Lower lobe of right lung (tissue), 2 donors: ENCODE measurements around the gene A2ML1. TPM values are rescaled to one million over a fixed set of nuclear protein-coding genes. Genes with fewer than 3 reads are reported as not detected.
A peak's percentile ranks its signal among the peaks of the same experiment; 100 is the strongest.
"Not testable (repeated sequence)": the region's sequence is repeated elsewhere in the genome, so short reads cannot be mapped to it uniquely, and the experiment has no call there.

Source experiments
- ATAC-seq, 2 donors: fragments of 200-7000 bp; cut with Tn5 transposase; one replicate each; pipeline ENCODE4 v1.9.1; 2020 to 2022; ENCODE audit warnings: mild to moderate bottlenecking in 2 of 2, moderate library complexity in 2 of 2
- DNase-seq: peaks from one replicate; pipeline ENCODE4 v3.0.0-alpha.2; 2020
- H3K27ac ChIP-seq: fragments of 200-600 bp; one replicate; pipeline ENCODE4 v1.8.0; 2022
- H3K27me3 ChIP-seq: fragments of 200-600 bp; one replicate; pipeline ENCODE4 v1.8.0; 2022; ENCODE audit warnings: low read depth
- H3K36me3 ChIP-seq: fragments of 200-600 bp; one replicate; pipeline ENCODE4 v1.8.0; 2022; ENCODE audit warnings: mild to moderate bottlenecking
- H3K4me1 ChIP-seq: fragments of 200-600 bp; one replicate; pipeline ENCODE4 v1.8.0; 2022
- H3K4me3 ChIP-seq: fragments of 200-600 bp; one replicate; pipeline ENCODE4 v1.8.0; 2022; ENCODE audit warnings: mild to moderate bottlenecking
- H3K9me3 ChIP-seq: fragments of 200-600 bp; one replicate; pipeline ENCODE4 v1.8.0; 2022
- intact Hi-C: fragments of 100-400 bp; cut with DNase I; formaldehyde crosslinking; loops from one replicate; pipeline ENCODE4 v1.11.0; 2022
- total RNA-seq: library from RNA; stranded (reverse); fragmentation: NEBNext Ultra II Directional; extraction: Animal tissue kit (Norgen Biotek cat#: 25700); gene quantifications from one replicate; pipeline ENCODE4 v1.2.1, GENCODE V29; 2021
- TF ChIP-seq, protein P1 (sequence below): fragments of 200-600 bp; IDR thresholded peaks from one replicate; pipeline ENCODE4 v1.8.0; 2022; ENCODE audit warnings: antibody characterized with exemption, mild to moderate bottlenecking
- donor health status: DM: no; HTN: yes; CAD: no; lungs with severe emphysema.

The A2ML1 gene
- total RNA-seq, 1 donor from 2014 or later: not detected

DNA sequence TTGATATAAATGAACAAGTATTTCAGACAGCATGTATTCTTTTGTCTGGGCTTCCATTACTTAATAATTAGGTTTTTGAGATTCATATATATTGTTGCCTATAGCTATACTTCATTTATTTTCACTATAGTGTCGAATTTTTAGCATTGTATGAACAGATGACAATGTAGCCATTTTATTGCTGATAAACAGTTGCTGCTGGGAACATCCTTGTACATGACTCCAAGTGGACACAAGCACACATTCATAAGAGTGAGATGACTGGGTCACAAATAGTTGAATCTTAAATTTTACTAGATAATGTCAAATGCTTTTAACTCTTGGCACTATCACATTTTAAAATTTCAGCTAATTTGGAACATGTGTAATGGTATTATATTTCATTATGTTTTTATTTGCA is 72.6 kb downstream of the A2ML1 start:
- TF ChIP-seq, protein P1, sequence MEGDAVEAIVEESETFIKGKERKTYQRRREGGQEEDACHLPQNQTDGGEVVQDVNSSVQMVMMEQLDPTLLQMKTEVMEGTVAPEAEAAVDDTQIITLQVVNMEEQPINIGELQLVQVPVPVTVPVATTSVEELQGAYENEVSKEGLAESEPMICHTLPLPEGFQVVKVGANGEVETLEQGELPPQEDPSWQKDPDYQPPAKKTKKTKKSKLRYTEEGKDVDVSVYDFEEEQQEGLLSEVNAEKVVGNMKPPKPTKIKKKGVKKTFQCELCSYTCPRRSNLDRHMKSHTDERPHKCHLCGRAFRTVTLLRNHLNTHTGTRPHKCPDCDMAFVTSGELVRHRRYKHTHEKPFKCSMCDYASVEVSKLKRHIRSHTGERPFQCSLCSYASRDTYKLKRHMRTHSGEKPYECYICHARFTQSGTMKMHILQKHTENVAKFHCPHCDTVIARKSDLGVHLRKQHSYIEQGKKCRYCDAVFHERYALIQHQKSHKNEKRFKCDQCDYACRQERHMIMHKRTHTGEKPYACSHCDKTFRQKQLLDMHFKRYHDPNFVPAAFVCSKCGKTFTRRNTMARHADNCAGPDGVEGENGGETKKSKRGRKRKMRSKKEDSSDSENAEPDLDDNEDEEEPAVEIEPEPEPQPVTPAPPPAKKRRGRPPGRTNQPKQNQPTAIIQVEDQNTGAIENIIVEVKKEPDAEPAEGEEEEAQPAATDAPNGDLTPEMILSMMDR: no peak
- ATAC-seq: no peak
- Histone ChIP-seq H3K4me1 (peaks cover 5% of the 10 kb centered on the region), H3K27ac (no peak overlapping the region), H3K36me3 (no peaks in the 10 kb centered on the region), H3K4me3 (no peak overlapping the region), H3K27me3 (no peaks in the 10 kb centered on the region), H3K9me3 (no peaks in the 10 kb centered on the region)
- DNase-seq: no peak
- intact Hi-C loops: no loop called here

DNA sequence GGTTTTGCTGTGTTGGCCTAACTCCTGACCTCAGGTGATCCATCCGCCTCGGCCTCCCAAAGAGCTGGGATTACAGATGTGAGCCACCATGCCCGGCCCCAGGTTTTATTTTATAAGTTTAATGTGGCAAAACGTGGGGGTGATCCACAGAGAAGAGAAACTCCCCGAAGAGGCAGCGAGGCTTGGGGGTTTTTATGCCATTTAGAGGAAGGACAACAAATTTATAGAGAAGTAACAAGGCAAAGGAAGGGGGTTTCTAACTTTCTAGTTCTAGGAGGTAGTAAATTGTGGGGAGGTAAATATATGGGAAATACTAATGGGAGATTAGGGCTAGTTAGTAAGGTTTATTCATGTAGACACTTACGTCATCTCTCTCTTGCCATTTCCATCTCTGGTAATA is 74.7 kb downstream of the A2ML1 start:
- H3K27ac ChIP-seq: no peak overlapping the region
- no peaks in the 10 kb centered on the region for H3K36me3 ChIP-seq
- DNase-seq (no peak), ATAC-seq (no peak)
- H3K9me3 ChIP-seq: no peaks in the 10 kb centered on the region
- H3K27me3 ChIP-seq: no peaks in the 10 kb centered on the region
- intact Hi-C loops: no loop called here
- H3K4me1 ChIP-seq: no peaks in the 10 kb centered on the region
- no peak overlapping the region for H3K4me3 ChIP-seq
- TF ChIP-seq, protein P1: no peak

DNA sequence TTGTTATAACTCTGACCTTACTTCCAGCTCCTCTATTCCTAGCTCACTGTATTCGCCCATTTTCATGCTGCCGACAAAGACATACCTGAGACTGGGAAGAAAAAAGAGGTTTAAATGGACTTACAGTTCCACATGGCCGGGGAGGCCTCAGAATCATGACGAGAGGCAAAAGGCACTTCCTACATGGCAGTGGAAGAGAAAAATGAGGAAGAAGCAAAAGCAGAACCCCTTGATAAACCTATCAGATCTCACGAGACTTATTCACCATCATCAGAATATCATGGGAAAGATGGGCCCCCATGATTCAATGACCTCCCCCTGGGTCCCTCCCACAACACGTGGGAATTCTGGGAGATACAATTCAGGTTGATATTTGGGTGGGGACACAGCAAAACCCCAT is 77.4 kb downstream of the A2ML1 start:
- ATAC-seq: no peak
- TF ChIP-seq, protein P1: no peak
- intact Hi-C loops: no loop called here

DNA sequence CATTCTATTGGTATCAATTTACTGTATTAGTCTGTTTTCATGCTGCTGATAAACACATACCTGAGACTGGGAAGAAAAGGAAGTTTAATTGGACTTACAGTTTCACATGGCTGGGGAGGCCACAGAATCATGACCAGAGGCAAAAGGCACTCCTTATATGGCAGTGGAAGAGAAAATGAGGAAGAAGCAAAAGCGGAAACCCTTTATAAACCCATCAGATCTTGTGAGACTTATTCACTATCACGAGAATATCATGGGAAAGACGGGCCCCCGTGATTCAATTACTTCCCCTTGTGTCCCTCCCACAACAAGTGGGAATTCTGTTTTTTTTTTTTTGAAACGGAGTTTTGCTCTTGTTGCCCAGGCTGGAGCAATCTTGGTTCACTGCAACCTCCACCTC is 80.3 kb downstream of the A2ML1 start:
- H3K36me3 ChIP-seq, H3K4me3 ChIP-seq, H3K27ac ChIP-seq, DNase-seq, H3K4me1 ChIP-seq, H3K27me3 ChIP-seq, intact Hi-C loops, H3K9me3 ChIP-seq: not testable (repeated sequence)
- peak in 1 of 2 donors; percentile 29 for ATAC-seq

More for the DNA sequence above, 77.4 kb downstream of the A2ML1 start:
- no peaks in the 10 kb centered on the region for H3K9me3 ChIP-seq
- no peak for DNase-seq
- no peak overlapping the region for H3K4me3 ChIP-seq
- no peaks in the 10 kb centered on the region for H3K36me3 ChIP-seq
- H3K4me1 ChIP-seq: no peaks in the 10 kb centered on the region
- no peak overlapping the region for H3K27ac ChIP-seq
- no peaks in the 10 kb centered on the region for H3K27me3 ChIP-seq

DNA sequence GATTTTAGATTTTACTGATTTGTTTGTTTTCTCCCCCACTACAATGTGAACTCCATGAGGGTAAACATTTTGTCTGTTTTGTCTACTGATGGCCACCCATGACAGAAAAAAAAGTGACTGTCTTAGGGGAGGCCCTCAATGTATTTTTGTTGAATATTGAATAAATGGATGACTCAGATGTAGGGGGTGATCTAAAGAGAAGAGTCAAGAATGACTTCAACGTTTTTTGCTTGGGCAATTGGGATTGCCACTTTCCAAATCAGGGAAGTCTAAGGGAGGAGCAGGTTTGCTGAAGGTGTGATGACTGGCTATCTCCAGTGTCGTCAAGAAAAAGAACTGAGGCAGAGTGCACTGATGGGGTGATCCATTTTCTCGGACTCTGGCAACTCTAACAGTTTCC is 81.2 kb downstream of the A2ML1 start:
- Histone ChIP-seq H3K4me3 (no peak overlapping the region), H3K9me3 (no peaks in the 10 kb centered on the region), H3K27me3 (no peaks in the 10 kb centered on the region), H3K27ac (no peak overlapping the region), H3K36me3 (no peaks in the 10 kb centered on the region), H3K4me1 (no peaks in the 10 kb centered on the region)
- TF ChIP-seq, protein P1: no peak
- intact Hi-C loops: no loop called here
- no peak for DNase-seq
- ATAC-seq: no peak

DNA sequence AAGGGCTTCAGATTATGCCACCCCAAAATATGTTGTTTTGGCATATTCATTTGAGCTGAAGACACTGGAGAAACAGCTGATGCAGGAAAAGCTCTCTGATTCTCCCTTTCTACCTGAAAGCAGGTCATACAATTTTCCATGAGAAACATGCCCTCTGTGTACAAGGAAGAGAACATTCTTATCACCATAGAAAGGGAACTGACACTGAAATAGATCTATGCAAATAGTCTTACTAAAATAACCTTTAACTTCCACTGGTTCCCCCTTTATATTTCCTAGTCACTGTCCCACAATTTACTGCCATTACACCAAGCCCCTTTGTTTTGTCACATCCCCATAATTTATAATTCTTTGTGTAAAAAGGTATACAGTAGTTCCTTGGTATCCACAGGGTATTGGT is 82.2 kb downstream of the A2ML1 start:
- no peak for DNase-seq
- no peak for ATAC-seq
- TF ChIP-seq, protein P1: no peak
- intact Hi-C loops: no loop called here
- H3K4me3 ChIP-seq: no peak overlapping the region
- H3K27ac ChIP-seq: no peak overlapping the region
- H3K27me3 ChIP-seq: no peaks in the 10 kb centered on the region
- no peaks in the 10 kb centered on the region for H3K9me3 ChIP-seq
- H3K4me1 ChIP-seq: no peaks in the 10 kb centered on the region
- H3K36me3 ChIP-seq: no peaks in the 10 kb centered on the region
